CD14-positive monocyte (primary cell): ENCODE results near the gene NUBP2. TPM values are rescaled to one million over a fixed set of nuclear protein-coding genes. Genes with fewer than 3 reads are reported as not detected.

Source experiments
- DNase-seq, 3 donors: peaks; one replicate each; pipeline ENCODE4 v3.0.0-alpha.2; 2011 to 2022
- H2AFZ ChIP-seq: 2 replicates; pipeline ENCODE4 v1.6.0; 2012; ENCODE audit warnings: mild to moderate bottlenecking, low read depth, low read length, inconsistent platforms; ENCODE audit not compliant: insufficient read depth, poor library complexity, severe bottlenecking
- H3K27ac ChIP-seq, 2 donors: 1 replicate in 1 of 2; 2 replicates in 1 of 2; pipeline ENCODE4 v1.5.1; 2012 to 2013; ENCODE audit warnings: low read length in 2 of 2, control low read depth in 1 of 2, inconsistent platforms in 1 of 2, low read depth in 1 of 2, mild to moderate bottlenecking in 1 of 2
- H3K27me3 ChIP-seq, 2 donors: one replicate each; pipeline versions ENCODE4 v1.6.0 to v1.6.1; 2011 to 2013; ENCODE audit warnings: low read length in 2 of 2; ENCODE audit not compliant: control insufficient read depth in 2 of 2, insufficient read depth in 2 of 2
- H3K36me3 ChIP-seq, 2 donors: replicated peaks in 1 of 2; 1 replicate in 1 of 2; 2 replicates in 1 of 2; pipeline versions ENCODE4 v1.5.1 to v1.6.1; 2012 to 2013; ENCODE audit warnings: low read length in 2 of 2, control low read depth in 1 of 2, inconsistent platforms in 1 of 2, mild to moderate bottlenecking in 1 of 2; ENCODE audit not compliant: insufficient read depth in 2 of 2, control insufficient read depth in 1 of 2
- H3K4me1 ChIP-seq, 2 donors: 1 replicate in 1 of 2; 2 replicates in 1 of 2; pipeline versions ENCODE4 v1.5.1 to v1.6.1; 2012 to 2013; ENCODE audit warnings: low read length in 2 of 2, control low read depth in 1 of 2, inconsistent platforms in 1 of 2, mild to moderate bottlenecking in 1 of 2, moderate library complexity in 1 of 2; ENCODE audit not compliant: insufficient read depth in 2 of 2, control insufficient read depth in 1 of 2
- H3K4me2 ChIP-seq: replicated peaks from 2 replicates; pipeline ENCODE3; 2012; ENCODE audit warnings: low read length, moderate library complexity, mild to moderate bottlenecking; ENCODE audit not compliant: poor library complexity, severe bottlenecking; ENCODE audit errors: extremely low read depth
- H3K4me3 ChIP-seq, 3 experiments: fragments of 200-600 bp in 1 of 3; sonication (generic) in 1 of 3; replicated peaks in 1 of 3; 1 replicate in 2 of 3; 2 replicates in 1 of 3; pipeline ENCODE4 v1.5.1; 2011 to 2013; ENCODE audit warnings: low read length in 3 of 3, mild to moderate bottlenecking in 3 of 3, control low read depth in 2 of 3, low read depth in 2 of 3, inconsistent platforms in 1 of 3, moderate library complexity in 1 of 3
- H3K79me2 ChIP-seq: 2 replicates; pipeline ENCODE4 v1.6.0; 2012; ENCODE audit warnings: mild to moderate bottlenecking, control low read depth, inconsistent platforms, low read length, moderate library complexity; ENCODE audit not compliant: insufficient read depth
- H3K9ac ChIP-seq: 2 replicates; pipeline ENCODE4 v1.6.0; 2017; ENCODE audit warnings: low read length, mild to moderate bottlenecking; ENCODE audit not compliant: insufficient read depth, poor library complexity, severe bottlenecking
- H3K9me3 ChIP-seq, 2 donors: replicated peaks in 1 of 2; 1 replicate in 1 of 2; 2 replicates in 1 of 2; pipeline versions ENCODE4 v1.5.1 to v1.6.1; 2012 to 2013; ENCODE audit warnings: low read length in 2 of 2, control low read depth in 1 of 2; ENCODE audit not compliant: control insufficient read depth in 1 of 2, insufficient read depth in 1 of 2
- H4K20me1 ChIP-seq: 2 replicates; pipeline ENCODE4 v1.6.0; 2012; ENCODE audit warnings: mild to moderate bottlenecking, low read length, control low read depth, moderate library complexity; ENCODE audit not compliant: insufficient read depth
- H3K27ac Mint-ChIP-seq, 7 donors: one replicate each; pipeline ENCODE4 v1.8.0; 2020; ENCODE audit warnings: mild to moderate bottlenecking in 7 of 7, mixed read lengths in 7 of 7, moderate library complexity in 6 of 7, inconsistent platforms in 2 of 7
- H3K27me3 Mint-ChIP-seq, 3 donors: one replicate each; pipeline ENCODE4 v1.8.0; 2021 to 2022; ENCODE audit warnings: low read depth in 3 of 3, mild to moderate bottlenecking in 3 of 3, mixed read lengths in 3 of 3, moderate library complexity in 3 of 3, inconsistent platforms in 1 of 3
- H3K36me3 Mint-ChIP-seq, 2 donors: one replicate each; pipeline ENCODE4 v1.8.0; 2020; ENCODE audit warnings: mixed read lengths in 2 of 2, inconsistent platforms in 1 of 2, mild to moderate bottlenecking in 1 of 2
- H3K4me1 Mint-ChIP-seq: one replicate; pipeline ENCODE4 v1.8.0; 2020; ENCODE audit warnings: mild to moderate bottlenecking, mixed read lengths
- H3K4me3 Mint-ChIP-seq, 2 donors: one replicate each; pipeline ENCODE4 v1.8.0; 2020; ENCODE audit warnings: mild to moderate bottlenecking in 2 of 2, mixed read lengths in 2 of 2, moderate library complexity in 1 of 2
- H3K9me3 Mint-ChIP-seq, 7 donors: one replicate each; pipeline ENCODE4 v1.8.0; 2020 to 2022; ENCODE audit warnings: mixed read lengths in 7 of 7, mild to moderate bottlenecking in 6 of 7, moderate library complexity in 6 of 7, inconsistent platforms in 2 of 7
- CTCF ChIP-seq: fragments of 200-600 bp; IDR thresholded peaks from one replicate; pipeline ENCODE4 v1.8.0; 2022; ENCODE audit warnings: antibody characterized with exemption, mild to moderate bottlenecking
- WGBS: methylation state at CpG from one replicate; pipeline ENCODE4 v1.1.5; 2013; ENCODE audit warnings: missing lambda C conversion rate; ENCODE audit not compliant: insufficient coverage; 5-methylcytosine and 5-hydroxymethylcytosine counted together
- intact Hi-C, 2 donors: fragments of 100-400 bp; cut with micrococcal nuclease; formaldehyde crosslinking; loops; one replicate each; pipeline versions ENCODE4 v1.15.0 to v1.15.1; 2023
- polyA plus RNA-seq, 3 donors: library from polyadenylated mRNA; depleted of rRNA in 1 of 3; unstranded in 2 of 3; stranded (reverse) in 1 of 3; fragments of 300-500 nt in 2 of 3; fragments of >200 nt in 1 of 3; fragmentation: Illumina TruSeq in 2 of 3; gene quantifications; 1 replicate in 2 of 3; 2 replicates in 1 of 3; pipeline ENCODE4 v1.2.3, GENCODE V29; 2012 to 2021

NUBP2 gene
- polyA plus RNA-seq, 3 donors, result 34.4 to 69.5 (median 57.9) TPM

- 75% methylated on average over 6 of the region's 11 CpGs for WGBS
- H4K20me1 ChIP-seq, result peaks cover 25% of the 10 kb centered on the region
- no peak overlapping the region for H3K4me3 ChIP-seq
- H3K4me3 Mint-ChIP-seq, result no peak overlapping the region
- peak overlapping the region in 1 of 7 donors; percentile 25 for H3K27ac Mint-ChIP-seq
- no peak overlapping the region for H3K27ac ChIP-seq
- peaks cover 0 to 7% of the 10 kb centered on the region in 2 donors for H3K36me3 ChIP-seq
- H3K36me3 Mint-ChIP-seq, result peaks cover 13 to 15% of the 10 kb centered on the region in 2 donors
- H3K4me1 Mint-ChIP-seq, result peaks cover 31% of the 10 kb centered on the region
- H3K27me3 Mint-ChIP-seq, result peaks cover 0 to 3% (median 0%) of the 10 kb centered on the region in 3 donors
- H3K4me2 ChIP-seq, result no peak overlapping the region
- peaks cover 0 to 2% (median 0%) of the 10 kb centered on the region in 7 donors for H3K9me3 Mint-ChIP-seq
- no peaks in the 10 kb centered on the region for H3K9me3 ChIP-seq
- no peak overlapping the region for H3K9ac ChIP-seq
- intact Hi-C loops, result loop anchor here in 1 of 2 donors (5.0 kb wide), 1 partner anchor 47 kb away; the partner anchor contains the start of genes NUBP2 and SPSB3
- H3K4me1 ChIP-seq, result peaks cover 22 to 39% of the 10 kb centered on the region in 2 donors
- H3K79me2 ChIP-seq, result peaks cover 39% of the 10 kb centered on the region
- DNase-seq, result no peak
- no peak for TF ChIP-seq CTCF
- no peak overlapping the region for H2AFZ ChIP-seq
- no peaks in the 10 kb centered on the region for H3K27me3 ChIP-seq
These were observed 46.1 kb downstream of the NUBP2 start for GRCh38 chr16:1828645-1829410.

- Histone ChIP-seq H4K20me1 (peaks cover 12% of the 10 kb centered on the region), H3K27me3 (no peaks in the 10 kb centered on the region), H3K4me3 (no peak overlapping the region), H3K36me3 (peaks cover 0 to 7% of the 10 kb centered on the region in 2 donors), H3K9ac (no peak overlapping the region), H3K4me1 (peaks cover 20 to 36% of the 10 kb centered on the region in 2 donors), H3K9me3 (no peaks in the 10 kb centered on the region), H3K79me2 (peaks cover 25% of the 10 kb centered on the region), H2AFZ (no peak overlapping the region), H3K4me2 (no peak overlapping the region), H3K27ac (no peak overlapping the region)
- Mint-ChIP-seq H3K4me1 (peaks cover 26% of the 10 kb centered on the region), H3K27me3 (peaks cover 0 to 3% (median 0%) of the 10 kb centered on the region in 3 donors), H3K27ac (peak overlapping the region in 1 of 7 donors; percentile 30), H3K4me3 (no peak overlapping the region), H3K9me3 (peaks cover 0 to 2% (median 0%) of the 10 kb centered on the region in 7 donors), H3K36me3 (peaks cover 7 to 13% of the 10 kb centered on the region in 2 donors)
- WGBS, result 100% methylated on average over 1 of the region's 3 CpGs
- no peak for DNase-seq
- no peak for TF ChIP-seq CTCF
- intact Hi-C loops, result no loop called here
These were observed 47.5 kb downstream of the NUBP2 start for GRCh38 chr16:1830213-1830612.
